IMR-90 (cell line): ENCODE measurements around the gene MLYCD. TPM values are rescaled to one million over a fixed set of nuclear protein-coding genes. Genes with fewer than 3 reads are reported as not detected.

Source experiments
- ATAC-seq: fragments of 200-7000 bp; cut with Tn5 transposase; 2 replicates; pipeline ENCODE4 v1.9.1; 2020; ENCODE audit warnings: low read depth, mild to moderate bottlenecking, moderate library complexity
- BruUV-seq: library from RNA; stranded (reverse); fragments of 400-500 nt; replicated peaks from 2 replicates; lab custom pipeline; 2021; lab: Mats Ljungman, UMichigan
- CTCF ChIA-PET: fragments of 300-600 bp; formaldehyde crosslinking; extraction: SDS; loops from one replicate; lab custom pipeline; 2021; ENCODE audit warnings: antibody characterized with exemption; lab: Yijun Ruan, JAX
- POLR2A ChIA-PET: fragments of 300-600 bp; sonication (Branson Sonifier 250); formaldehyde crosslinking; loops from one replicate; lab custom pipeline; 2022; ENCODE audit warnings: antibody characterized with exemption; ENCODE audit not compliant: unreplicated experiment; lab: Charles Lee
- DNase-seq: peaks from one replicate; pipeline ENCODE4 v3.0.0; 2013
- H2AFZ ChIP-seq: replicated peaks from 2 replicates; pipeline ENCODE3; 2013; ENCODE audit warnings: low read length, mild to moderate bottlenecking; ENCODE audit not compliant: poor library complexity
- H2AK5ac ChIP-seq: 2 replicates; pipeline ENCODE4 v1.6.1; 2013; ENCODE audit warnings: low read depth, low read length, inconsistent platforms
- H2AK9ac ChIP-seq: replicated peaks from 2 replicates; pipeline ENCODE3; 2013; ENCODE audit warnings: mild to moderate bottlenecking, low read depth, low read length, moderate library complexity; ENCODE audit not compliant: poor library complexity
- H2BK120ac ChIP-seq: 2 replicates; pipeline ENCODE4 v1.6.1; 2013; ENCODE audit warnings: low read depth, low read length, inconsistent platforms
- H2BK15ac ChIP-seq: 3 replicates; pipeline ENCODE4 v1.6.1; 2013; ENCODE audit warnings: low read depth, low read length, inconsistent platforms
- H2BK20ac ChIP-seq: 2 replicates; pipeline ENCODE4 v1.6.1; 2013; ENCODE audit warnings: low read depth, mild to moderate bottlenecking, inconsistent platforms, low read length, moderate library complexity
- H2BK5ac ChIP-seq: 2 replicates; pipeline ENCODE4 v1.6.1; 2013; ENCODE audit warnings: mild to moderate bottlenecking, low read depth, low read length, inconsistent platforms; ENCODE audit not compliant: poor library complexity, severe bottlenecking
- H3K14ac ChIP-seq: replicated peaks from 2 replicates; pipeline ENCODE4 v1.6.1; 2013; ENCODE audit warnings: low read depth, low read length, inconsistent platforms
- H3K18ac ChIP-seq: 2 replicates; pipeline ENCODE4 v1.6.1; 2013; ENCODE audit warnings: low read depth, low read length, control low read depth
- H3K23ac ChIP-seq: 2 replicates; pipeline ENCODE4 v1.6.1; 2013; ENCODE audit warnings: low read depth, low read length, inconsistent platforms
- H3K27ac ChIP-seq: 2 replicates; pipeline ENCODE4 v1.5.1; 2013; ENCODE audit warnings: mild to moderate bottlenecking, control low read depth, low read length; ENCODE audit not compliant: insufficient read depth
- H3K27me3 ChIP-seq: 2 replicates; pipeline ENCODE4 v1.6.1; 2013; ENCODE audit warnings: low read length; ENCODE audit not compliant: control insufficient read depth, insufficient read depth
- H3K36me3 ChIP-seq: 2 replicates; pipeline ENCODE4 v1.6.1; 2013; ENCODE audit warnings: low read length, mixed read lengths; ENCODE audit not compliant: control insufficient read depth, insufficient read depth
- H3K4ac ChIP-seq: 2 replicates; pipeline ENCODE4 v1.6.1; 2013; ENCODE audit warnings: low read depth, low read length, inconsistent platforms
- H3K4me1 ChIP-seq: 2 replicates; pipeline ENCODE4 v1.6.1; 2013; ENCODE audit warnings: low read length, mixed read lengths; ENCODE audit not compliant: control insufficient read depth, insufficient read depth
- H3K4me2 ChIP-seq: 2 replicates; pipeline ENCODE4 v1.6.1; 2013; ENCODE audit warnings: low read depth, mild to moderate bottlenecking, control low read depth, low read length, moderate library complexity
- H3K4me3 ChIP-seq: 2 replicates; pipeline ENCODE4 v1.5.1; 2013; ENCODE audit warnings: low read depth, mild to moderate bottlenecking, control low read depth, low read length, moderate library complexity; ENCODE audit not compliant: insufficient read depth
- H3K56ac ChIP-seq: 2 replicates; pipeline ENCODE4 v1.6.1; 2013; ENCODE audit warnings: low read length, inconsistent platforms; ENCODE audit not compliant: insufficient read depth; ENCODE audit errors: extremely low read depth
- H3K79me1 ChIP-seq, 2 experiments: 2 replicates each; pipeline ENCODE4 v1.6.1; 2013; ENCODE audit warnings: low read length in 2 of 2, inconsistent platforms in 1 of 2, low read depth in 1 of 2
- H3K9ac ChIP-seq: 2 replicates; pipeline ENCODE4 v1.6.1; 2013; ENCODE audit warnings: low read depth, low read length, control low read depth
- H3K9me1 ChIP-seq: 2 replicates; pipeline ENCODE4 v1.6.1; 2013; ENCODE audit warnings: low read length, inconsistent platforms; ENCODE audit not compliant: insufficient read depth
- H3K9me3 ChIP-seq: 2 replicates; pipeline ENCODE4 v1.6.1; 2013; ENCODE audit warnings: low read length; ENCODE audit not compliant: control insufficient read depth, insufficient read depth
- H4K20me1 ChIP-seq: 2 replicates; pipeline ENCODE4 v1.6.1; 2013; ENCODE audit warnings: low read length, inconsistent platforms; ENCODE audit not compliant: insufficient read depth
- H4K5ac ChIP-seq: 2 replicates; pipeline ENCODE4 v1.6.1; 2013; ENCODE audit warnings: mild to moderate bottlenecking, low read depth, low read length, control low read depth
- H4K8ac ChIP-seq, 2 experiments: 2 replicates each; pipeline ENCODE4 v1.6.1; 2013; ENCODE audit warnings: low read depth in 2 of 2, low read length in 2 of 2, control low read depth in 1 of 2, inconsistent platforms in 1 of 2
- H4K91ac ChIP-seq: 2 replicates; pipeline ENCODE4 v1.6.1; 2013; ENCODE audit warnings: low read depth, low read length, inconsistent platforms; ENCODE audit not compliant: insufficient read depth
- BHLHE40 ChIP-seq: fragments of 150-350 bp; IDR thresholded peaks from 2 replicates; pipeline ENCODE4 v1.6.1; 2016; ENCODE audit warnings: mild to moderate bottlenecking, low read depth, low read length
- CEBPB ChIP-seq: IDR thresholded peaks from 2 replicates; pipeline ENCODE4 v1.6.1; 2012; ENCODE audit warnings: low read depth, low read length, improper control_type of control experiment
- CHD1 ChIP-seq: IDR thresholded peaks from 2 replicates; pipeline ENCODE4 v1.6.1; 2012; ENCODE audit warnings: low read depth, low read length, improper control_type of control experiment
- NFE2L2 ChIP-seq: fragments of 150-350 bp; IDR thresholded peaks from 2 replicates; pipeline ENCODE4 v1.6.1; 2016; ENCODE audit warnings: low read depth, mild to moderate bottlenecking, low read length
- RAD21 ChIP-seq: IDR thresholded peaks from 2 replicates; pipeline ENCODE4 v1.6.1; 2012; ENCODE audit warnings: low read length, improper control_type of control experiment
- RCOR1 ChIP-seq: IDR thresholded peaks from 2 replicates; pipeline ENCODE4 v1.6.1; 2012; ENCODE audit warnings: mild to moderate bottlenecking, low read length, improper control_type of control experiment; ENCODE audit not compliant: insufficient replicate concordance
- RFX5 ChIP-seq: IDR thresholded peaks from 2 replicates; pipeline ENCODE4 v1.8.0; 2012; ENCODE audit warnings: low read depth, mild to moderate bottlenecking, low read length, moderate library complexity
- SMC3 ChIP-seq: fragments of 150-350 bp; IDR thresholded peaks from 2 replicates; pipeline ENCODE4 v1.6.1; 2016; ENCODE audit warnings: low read depth, mild to moderate bottlenecking, antibody characterized with exemption, low read length, moderate library complexity
- USF2 ChIP-seq: fragments of 150-350 bp; IDR thresholded peaks from 2 replicates; pipeline ENCODE4 v1.6.1; 2017; ENCODE audit warnings: mild to moderate bottlenecking, antibody characterized with exemption, low read length, low read depth
- WGBS, 2 experiments: methylation state at CpG; one replicate each; pipeline versions ENCODE4 v1.1.5 to v1.1.7; 2013; ENCODE audit warnings: missing lambda C conversion rate in 2 of 2; ENCODE audit not compliant: insufficient read length in 1 of 2; ENCODE audit errors: extremely low coverage in 2 of 2; 5-methylcytosine and 5-hydroxymethylcytosine counted together
- dilution Hi-C: fragments of 300-500 bp; cut with HindIII; formaldehyde crosslinking; loops from one replicate; pipeline ENCODE4 v1.14.3; 2018; ENCODE audit warnings: low sequenced_read_pairs; ENCODE audit not compliant: unreplicated experiment
- in situ Hi-C: fragments of 300-500 bp; cut with MboI; formaldehyde crosslinking; loops from 3 replicates; pipeline ENCODE4 v1.14.3; 2019; ENCODE audit warnings: low sequenced_read_pairs, inconsistent platforms, mixed read lengths
- intact Hi-C: fragments of 100-400 bp; cut with micrococcal nuclease; formaldehyde crosslinking; loops from 2 replicates; pipeline ENCODE4 v1.10.0; 2022
- polyA plus RNA-seq, 3 experiments: library from polyadenylated mRNA; depleted of rRNA; stranded (reverse); fragments of >200 nt; gene quantifications; 2 replicates each; pipeline ENCODE4 v1.2.3, GENCODE V29; 2012; ENCODE audit warnings: low replicate concordance in 1 of 3
- total RNA-seq: library from RNA; depleted of rRNA; stranded (reverse); fragments of >200 nt; gene quantifications from 2 replicates; pipeline ENCODE4 v1.2.3, GENCODE V29; 2012

Gene MLYCD
- total and polyA plus RNA-seq, 2 of the 4 experiments (the other 2 are of a cell fraction) = 1.9 to 2.7 TPM

- CTCF ChIA-PET = no interaction called here
- Histone ChIP-seq H3K18ac (no peak overlapping the region), H2BK120ac (no peak overlapping the region), H3K4me2 (no peak overlapping the region), H2BK5ac (no peak overlapping the region), H3K27ac (no peak overlapping the region), H3K9me3 (no peaks in the 10 kb centered on the region), H3K23ac (no peak overlapping the region), H4K91ac (no peak overlapping the region), H2AK5ac (no peak overlapping the region), H4K20me1 (no peaks in the 10 kb centered on the region), H3K56ac (no peak overlapping the region), H3K9me1 (peaks cover 3% of the 10 kb centered on the region), H2BK15ac (no peak overlapping the region), H3K4ac (no peak overlapping the region), H4K5ac (no peak overlapping the region), H3K9ac (no peak overlapping the region), H4K8ac (no peak overlapping the region), H3K79me1 (no peaks in the 10 kb centered on the region), H3K4me3 (no peak overlapping the region), H3K36me3 (no peaks in the 10 kb centered on the region), H2BK20ac (no peak overlapping the region), H2AFZ (no peak overlapping the region), H2AK9ac (no peak overlapping the region), H3K4me1 (no peaks in the 10 kb centered on the region), H3K27me3 (no peaks in the 10 kb centered on the region), H3K14ac (no peak overlapping the region)
- POLR2A ChIA-PET = no interaction called here
- dilution Hi-C loops (no loop called here), in situ Hi-C loops (no loop called here), intact Hi-C loops (no loop called here)
- no TSS peak for BruUV-seq
- TF ChIP-seq SMC3 = no peak
- no peak for TF ChIP-seq NFE2L2
- TF ChIP-seq USF2 = no peak
- no peak for TF ChIP-seq CHD1
- no peak for TF ChIP-seq RCOR1
- TF ChIP-seq RFX5 = no peak
- TF ChIP-seq CEBPB = no peak
- TF ChIP-seq BHLHE40 = no peak
- TF ChIP-seq RAD21 = no peak
- WGBS, 2 experiments = 85% methylated on average over 4 of the region's 10 CpGs; no CpG with 5 or more reads in 1 of the 2 experiments
- no peak for DNase-seq
- ATAC-seq = no peak
Measured at GRCh38 chr16:83945587-83945986, 46.7 kb downstream of the MLYCD start.
